Medulla oblongata (tissue), 1 donor: ENCODE results near the gene KRT76.
"Not testable (repeated sequence)": the region's sequence is repeated elsewhere in the genome, so short reads cannot be mapped to it uniquely, and the experiment has no call there.

ENCODE experiments used
- DNase-seq: peaks from one replicate; pipeline ENCODE4 v3.0.0-alpha.2; 2015; ENCODE audit errors: extremely low spot score

Gene KRT76

DNA sequence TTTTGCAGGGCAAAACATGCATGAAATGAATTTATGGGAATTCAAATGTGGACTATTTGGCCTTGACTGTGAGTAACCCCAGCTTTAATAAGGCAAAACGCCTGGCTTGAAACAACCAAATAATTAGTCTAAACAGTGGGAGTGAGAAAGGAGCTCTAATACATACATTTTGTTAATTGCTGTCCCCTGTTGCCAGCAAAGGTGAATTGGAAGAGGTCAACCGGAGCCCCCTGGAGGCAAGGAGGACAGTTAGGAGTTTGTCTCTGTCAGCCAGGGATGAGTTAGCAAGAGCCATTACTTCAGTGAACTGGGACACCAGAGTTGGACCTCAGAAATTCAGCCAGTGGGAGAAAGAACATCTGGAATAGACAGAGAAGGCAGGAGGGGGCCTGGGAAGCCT lies 17.4 kb downstream of the KRT76 start:
- DNase-seq, result no peak

DNA sequence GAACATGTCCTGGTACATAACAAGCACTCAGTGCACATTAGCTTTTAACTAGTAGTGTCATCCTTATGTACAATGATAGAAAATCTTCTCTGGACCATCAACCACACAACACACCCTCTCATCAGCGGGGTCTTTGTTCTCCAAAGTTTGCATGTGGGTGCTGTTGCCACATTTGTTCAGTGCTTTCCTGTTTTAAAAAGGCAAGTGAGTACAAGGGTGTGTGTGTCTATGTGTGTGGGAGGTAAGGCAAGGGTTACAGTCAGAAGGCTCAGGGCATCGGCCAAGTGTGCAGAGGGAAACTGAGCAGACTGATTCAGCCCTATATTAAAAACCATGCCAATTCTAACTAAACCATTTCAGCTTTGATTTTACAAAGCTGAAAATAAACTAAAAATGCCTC lies 17.9 kb downstream of the KRT76 start:
- no peak for DNase-seq

DNA sequence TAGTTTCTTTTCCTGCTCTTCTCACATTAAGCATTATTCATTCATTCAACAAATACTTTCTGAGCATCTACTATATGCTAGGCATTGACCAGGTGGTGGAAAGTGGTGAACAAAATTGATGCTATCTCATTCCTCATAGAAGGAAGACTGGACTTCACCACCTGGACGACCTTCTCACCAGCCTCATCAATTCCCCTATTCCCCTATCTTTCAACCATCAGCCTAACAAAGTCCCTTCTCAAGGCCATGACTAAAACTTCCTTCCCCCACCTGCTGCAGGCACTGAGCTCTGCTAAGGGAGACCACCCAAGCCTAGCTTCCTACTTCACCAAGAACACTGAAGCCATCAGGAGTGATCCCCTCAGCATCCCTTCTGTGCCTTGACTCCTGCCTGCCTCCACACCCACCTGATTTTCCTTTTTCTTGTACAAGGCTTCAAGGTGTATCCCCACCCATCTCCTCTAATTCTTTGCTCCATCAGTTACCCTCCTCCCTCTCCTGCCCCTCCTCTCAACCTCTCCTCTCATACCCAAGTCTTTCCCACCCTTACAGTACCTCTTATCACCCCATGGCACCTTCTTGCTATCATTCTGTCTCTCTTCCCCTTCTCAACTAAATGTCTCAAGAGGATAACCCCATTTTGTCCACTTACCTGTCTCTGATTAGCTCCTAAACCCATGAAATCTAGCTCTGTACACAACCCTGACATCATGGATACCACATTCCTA lies 19.5 kb downstream of the KRT76 start:
- DNase-seq, result no peak

DNA sequence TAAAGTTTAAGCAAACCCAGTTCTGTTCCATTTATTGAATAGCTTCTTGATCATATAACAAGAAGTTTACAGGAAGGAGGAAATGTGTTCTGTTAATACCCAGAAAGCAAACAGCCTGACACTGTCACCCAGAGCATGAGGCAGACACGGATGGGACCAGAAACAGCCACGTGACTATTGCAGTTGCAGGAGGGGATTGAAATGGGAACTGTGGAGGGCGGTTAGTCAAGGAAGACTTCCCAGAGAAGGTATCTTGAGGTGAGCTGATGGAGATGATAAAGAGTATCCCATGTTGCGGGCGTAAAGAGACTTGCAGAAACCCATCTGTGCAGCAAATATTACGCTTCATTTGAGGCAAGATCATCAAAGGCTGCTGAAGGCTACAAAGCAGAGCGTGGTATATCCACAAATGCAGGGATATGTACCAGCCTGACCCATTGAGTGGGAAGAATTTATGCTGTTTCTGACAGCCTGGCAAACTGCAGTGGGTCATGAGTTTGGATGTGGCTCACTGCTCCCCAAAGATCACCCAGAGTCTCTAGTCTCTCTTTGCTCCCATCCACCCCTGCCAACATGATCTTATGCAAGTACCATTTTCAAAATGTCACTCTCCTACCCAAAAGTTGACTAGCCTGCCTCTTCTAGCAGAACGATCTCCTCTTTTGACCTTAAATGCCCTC lies 20.7 kb downstream of the KRT76 start:
- no peak for DNase-seq

DNA sequence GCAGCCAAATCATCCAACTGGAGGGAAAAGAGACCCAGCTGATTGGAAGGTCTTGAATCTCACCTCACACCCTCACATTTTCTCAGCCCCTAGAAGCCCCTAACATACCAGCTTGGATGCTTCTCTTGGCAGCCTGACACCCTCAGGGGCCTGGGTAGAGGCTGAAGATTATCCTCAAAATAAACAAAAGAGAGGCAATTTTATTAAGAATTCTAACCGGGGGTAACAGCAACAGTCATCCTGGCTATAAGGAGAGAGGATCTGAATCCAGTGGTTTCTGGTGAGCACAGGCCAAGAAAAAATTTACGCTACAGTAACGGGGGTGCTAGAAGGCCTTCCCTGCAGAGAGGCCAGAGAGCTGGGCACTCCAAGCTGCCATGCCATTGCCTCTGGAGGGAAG lies 21.6 kb downstream of the KRT76 start:
- DNase-seq, result no peak

DNA sequence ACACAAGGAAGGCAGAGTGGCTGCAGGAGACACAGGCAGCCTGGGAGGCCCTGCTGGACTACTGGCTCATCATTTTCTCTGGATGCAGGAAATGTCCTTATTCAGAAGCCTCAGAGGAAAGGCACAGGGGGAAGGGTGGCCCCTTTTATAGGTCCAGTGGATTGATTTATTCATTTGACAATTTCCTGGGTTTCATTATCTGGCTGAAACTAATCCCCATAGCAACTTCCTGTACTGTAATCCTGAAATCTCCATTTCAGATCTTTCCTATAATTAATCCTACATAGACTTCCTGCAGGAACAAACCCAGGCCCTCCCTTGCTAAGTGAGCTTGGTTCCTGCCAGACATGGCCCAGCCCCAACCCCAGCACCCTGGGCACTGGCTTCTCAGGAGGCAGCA lies 23.0 kb downstream of the KRT76 start:
- DNase-seq, result no peak

DNA sequence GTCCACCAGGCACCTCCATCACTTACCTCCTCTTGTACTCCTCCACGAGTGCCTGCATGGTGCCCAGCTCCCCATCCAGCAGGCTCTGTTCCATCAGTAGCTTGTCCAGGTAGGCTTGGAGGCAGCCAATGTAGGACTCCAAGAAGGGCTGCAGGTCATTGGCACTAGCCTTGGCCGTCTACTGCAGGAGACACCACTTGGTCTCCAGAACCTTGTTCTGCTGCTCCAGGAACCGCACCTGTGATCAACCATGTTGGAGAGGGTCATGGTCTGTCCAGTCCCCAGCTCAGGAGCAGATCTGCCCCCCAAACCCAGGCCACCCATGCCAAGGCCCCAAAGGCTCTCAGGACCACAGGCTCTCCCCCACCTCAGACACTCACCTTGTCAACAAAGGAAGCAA lies 23.9 kb downstream of the KRT76 start:
- DNase-seq, result no peak

DNA sequence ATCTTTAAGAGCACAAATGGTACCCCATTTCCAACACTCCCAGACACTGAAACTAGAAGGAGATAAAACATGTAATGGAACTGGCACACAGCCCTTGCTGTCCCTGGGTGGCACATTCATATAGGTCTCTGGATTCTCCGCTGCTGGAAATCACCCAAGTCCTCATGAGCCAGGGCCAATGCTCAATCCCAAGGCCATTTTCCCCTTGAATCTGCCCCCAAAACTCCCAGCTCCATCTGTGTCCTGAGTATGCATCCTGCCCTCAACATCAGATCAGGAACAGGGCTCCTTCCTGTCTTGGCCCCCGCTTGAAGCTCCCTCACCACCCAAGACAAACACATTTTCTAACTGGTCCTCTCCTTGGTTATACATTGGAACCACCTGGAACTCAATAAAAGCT lies 24.6 kb downstream of the KRT76 start:
- no peak for DNase-seq

DNA sequence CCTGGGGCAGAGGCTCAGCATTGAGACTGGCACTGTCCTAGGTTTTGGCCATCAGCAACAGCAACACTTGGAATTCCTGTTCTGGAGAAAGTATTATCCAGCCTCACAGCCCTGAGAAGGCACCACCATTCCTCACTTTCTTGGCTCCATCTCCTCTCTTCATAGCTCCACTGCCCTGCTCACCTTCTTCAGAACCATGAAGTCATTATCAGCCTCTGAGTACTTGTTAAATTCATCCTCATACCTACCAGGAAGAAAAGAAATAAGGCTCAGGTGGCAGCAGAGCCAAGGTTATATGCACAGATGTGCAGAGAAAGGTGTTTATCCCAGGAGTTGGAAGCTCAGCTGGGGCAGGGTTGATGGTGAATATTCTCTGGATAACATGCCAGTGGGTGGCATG lies 25.4 kb downstream of the KRT76 start:
- no peak for DNase-seq

DNA sequence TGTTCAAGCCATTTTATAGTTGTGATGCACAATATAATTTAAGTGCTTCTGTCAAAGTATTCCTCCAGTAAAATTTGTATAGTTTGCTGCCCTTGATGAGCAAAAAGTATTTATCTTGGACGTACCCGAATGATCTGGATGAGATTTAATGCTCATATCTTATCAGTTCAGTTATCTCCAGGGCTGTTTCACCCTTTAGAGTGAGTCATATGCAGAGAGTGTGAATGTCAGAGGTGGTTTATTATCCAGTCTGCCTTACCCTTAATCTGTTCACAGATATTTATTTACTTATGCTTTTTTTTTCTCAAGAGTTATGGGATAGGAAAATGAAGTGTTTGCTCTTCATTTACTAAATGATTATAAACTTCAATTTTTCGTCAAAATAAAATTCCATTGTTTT lies 26.6 kb downstream of the KRT76 start:
- DNase-seq, result not testable (repeated sequence)

DNA sequence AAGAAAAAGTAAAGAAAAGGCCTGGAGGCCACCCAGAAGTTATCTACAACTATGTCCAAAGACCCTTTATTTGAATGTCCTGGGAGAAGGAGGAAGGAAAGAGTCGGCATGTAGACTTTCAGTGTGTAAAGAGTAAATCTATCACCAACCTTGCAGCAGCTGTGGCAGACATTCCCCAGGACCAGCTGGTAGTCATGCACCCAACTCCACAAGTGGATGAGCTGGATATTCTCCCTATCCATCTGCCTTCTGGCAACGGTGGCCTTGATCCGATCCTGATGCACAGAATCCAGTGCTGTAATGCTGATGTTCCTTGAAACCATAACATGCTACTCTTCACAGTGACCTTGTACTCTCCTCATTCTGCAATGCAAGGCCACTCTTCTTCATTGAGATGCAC lies 27.3 kb downstream of the KRT76 start:
- no peak for DNase-seq

DNA sequence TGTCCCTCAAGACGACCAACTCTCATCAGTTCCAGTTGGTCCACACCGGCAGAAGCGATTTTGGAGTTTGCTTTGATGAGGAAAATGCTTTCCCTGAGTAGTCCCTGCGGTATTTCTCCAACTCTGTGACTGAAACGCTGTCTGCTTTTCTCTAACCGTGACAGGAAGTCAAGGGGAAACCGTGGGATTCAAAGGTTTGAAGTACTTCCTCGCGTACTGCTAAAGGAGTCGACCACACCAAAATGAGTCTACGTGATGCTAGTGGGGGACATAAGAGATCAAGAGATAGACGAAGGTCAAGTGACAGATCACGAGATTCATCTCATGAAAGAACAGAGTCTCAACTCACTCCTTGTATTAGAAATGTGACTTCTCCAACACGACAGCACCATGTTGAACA lies 28.6 kb downstream of the KRT76 start:
- DNase-seq, result no peak

DNA sequence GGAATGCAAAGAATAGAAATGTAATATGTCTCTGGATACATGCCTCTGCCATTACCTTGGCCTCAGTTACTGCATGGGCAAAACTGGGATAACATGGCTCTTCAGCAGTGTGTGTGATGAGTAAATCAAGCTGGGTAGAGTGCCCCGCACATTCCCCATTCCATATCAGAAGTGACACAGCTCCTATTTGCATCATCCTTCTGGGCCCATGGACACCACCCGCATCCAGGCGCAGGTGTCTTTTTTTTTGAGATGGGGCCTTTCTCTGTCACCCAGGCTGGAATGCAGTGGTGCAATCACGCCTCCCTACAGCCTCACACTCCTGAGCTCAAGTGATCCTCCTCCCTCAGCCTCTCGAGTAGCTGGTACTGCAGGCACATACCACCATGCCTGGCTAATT lies 31.6 kb downstream of the KRT76 start:
- DNase-seq, result no peak

DNA sequence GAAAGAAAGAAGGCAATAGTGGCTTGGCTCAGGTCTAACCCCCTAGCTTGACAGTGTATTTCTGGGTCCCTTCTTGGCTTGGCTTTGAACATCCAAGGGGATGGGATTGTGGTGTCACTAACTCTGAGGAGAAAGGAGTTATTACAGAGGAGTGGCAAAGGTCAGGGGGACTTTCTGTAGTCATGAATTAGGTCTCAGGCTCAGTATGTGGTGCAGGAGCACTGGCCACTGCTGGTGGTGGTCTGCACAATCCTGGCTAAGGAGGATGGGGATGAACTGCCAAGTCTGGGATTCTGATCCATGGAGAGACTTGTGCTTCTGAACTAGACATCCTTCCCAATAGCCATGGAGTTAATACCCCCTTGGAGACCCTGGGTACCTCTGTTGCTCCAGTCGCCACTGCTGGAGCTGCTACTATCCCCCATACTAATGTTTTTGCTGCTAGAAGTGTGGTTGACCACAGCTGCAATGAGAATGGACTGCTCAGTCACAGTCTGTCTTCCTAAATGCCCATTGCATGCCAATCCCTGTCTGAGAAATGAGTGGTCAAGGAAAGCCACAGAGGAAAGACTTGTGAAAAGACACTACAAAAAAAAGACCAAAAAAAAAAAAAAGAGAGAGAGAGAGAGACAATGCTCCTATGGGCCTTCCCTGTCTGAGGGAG lies 32.5 kb downstream of the KRT76 start:
- DNase-seq, result no peak

DNA sequence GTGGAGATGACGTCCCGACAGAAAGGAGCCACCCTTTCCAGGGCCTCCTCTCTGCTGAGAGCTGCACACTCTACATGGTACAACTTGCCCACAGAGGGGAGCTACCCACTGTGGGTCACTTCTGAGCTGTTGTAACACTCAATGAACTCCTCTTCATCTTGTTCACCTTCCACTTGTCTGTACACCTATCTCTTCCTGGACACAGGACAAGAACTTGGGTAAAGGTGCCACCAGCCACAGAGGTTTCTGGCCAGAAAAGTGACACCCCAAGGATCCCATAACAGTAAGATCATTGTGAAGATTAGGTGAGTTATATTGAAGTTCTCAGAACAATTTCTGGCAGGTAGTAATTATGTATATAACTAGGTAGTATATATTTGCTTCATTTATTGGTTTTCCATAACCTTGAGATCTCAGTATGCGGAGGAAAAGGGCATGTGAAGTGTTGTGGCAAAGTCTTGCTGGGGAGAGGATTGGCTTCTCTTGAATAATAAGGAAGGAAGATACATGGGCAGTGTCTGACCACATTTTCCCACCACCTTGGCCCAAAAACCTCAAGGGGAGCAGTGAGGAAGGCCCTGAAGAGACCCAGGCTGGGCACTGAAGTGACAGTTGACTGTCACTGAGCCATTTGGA lies 34.2 kb downstream of the KRT76 start:
- no peak for DNase-seq

DNA sequence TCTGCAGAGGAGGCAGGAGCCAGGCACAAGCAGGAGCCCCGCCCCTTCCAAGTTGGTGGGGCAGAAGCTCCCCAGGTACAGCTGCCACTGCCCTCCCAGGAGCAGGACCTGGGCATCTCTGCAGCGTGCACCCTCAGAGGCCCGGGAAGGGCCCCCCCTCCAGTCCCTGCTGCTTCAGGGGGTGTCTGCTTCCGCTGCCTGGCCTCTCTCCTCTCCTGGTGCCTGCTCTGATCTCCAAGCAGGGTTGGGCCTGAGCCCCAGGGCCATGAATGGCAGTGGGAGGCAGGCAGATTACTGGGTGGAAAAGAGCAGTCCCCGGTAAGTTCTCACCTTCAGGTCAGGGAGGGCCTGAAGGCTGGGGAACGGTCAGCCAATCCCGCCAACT lies 35.0 kb downstream of the KRT76 start:
- DNase-seq, result no peak

DNA sequence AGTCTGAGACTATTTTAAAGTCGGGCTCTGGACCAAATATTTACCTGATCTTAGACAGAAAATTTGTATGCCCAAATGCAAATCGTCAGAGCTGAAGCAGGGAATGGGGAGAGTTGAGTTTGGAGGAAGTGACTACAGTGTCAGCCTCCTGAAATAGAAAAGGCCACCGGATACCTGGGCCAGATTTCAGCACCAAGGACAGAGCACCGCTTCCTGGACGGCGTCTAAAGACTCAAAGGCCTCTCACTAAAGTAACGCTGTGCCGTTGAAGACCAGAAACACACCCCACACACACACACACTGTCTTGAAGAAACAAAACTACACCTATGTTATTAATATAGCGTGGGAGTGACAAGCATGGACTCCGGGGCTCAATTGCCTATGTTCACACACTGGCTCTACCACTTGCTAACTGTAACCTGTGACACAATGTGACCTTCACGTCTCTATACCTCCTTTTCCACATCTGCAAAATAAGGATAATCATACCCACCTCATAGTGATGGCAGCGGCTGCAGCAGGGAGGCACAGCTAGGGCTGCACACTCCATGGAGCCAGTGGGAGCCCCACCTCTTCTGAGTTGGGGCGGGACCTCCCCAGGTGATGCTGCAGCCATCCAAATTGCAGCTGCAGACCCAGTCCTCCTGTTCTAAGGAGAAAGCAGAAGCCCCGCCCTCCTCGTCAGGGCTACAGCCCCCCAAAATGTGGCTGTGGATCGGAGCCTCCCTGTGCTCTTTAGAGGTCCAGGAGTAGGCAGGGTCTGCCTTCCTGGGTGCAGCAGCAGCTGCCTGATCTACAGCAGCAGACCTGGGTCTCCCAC lies 35.6 kb downstream of the KRT76 start:
- peak; percentile 11 for DNase-seq

DNA sequence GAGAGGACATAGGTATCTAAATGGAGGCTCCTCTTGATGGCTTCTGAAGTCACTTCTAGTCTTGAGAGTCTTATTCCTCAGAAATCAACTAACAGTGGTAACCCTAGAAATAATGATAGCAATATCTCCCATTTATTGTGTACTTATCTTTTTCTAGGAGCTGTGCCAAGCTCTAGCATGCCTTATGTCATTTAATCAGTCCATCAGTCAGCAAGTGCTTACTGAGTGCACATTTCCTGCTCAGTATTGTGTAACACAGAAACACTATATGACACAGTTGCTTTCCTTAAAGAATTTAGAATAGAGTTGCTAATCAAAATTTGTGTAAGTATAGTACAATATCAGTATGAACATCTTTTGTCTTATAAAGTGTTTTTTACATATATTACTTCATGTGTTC lies 36.6 kb downstream of the KRT76 start:
- no peak for DNase-seq

DNA sequence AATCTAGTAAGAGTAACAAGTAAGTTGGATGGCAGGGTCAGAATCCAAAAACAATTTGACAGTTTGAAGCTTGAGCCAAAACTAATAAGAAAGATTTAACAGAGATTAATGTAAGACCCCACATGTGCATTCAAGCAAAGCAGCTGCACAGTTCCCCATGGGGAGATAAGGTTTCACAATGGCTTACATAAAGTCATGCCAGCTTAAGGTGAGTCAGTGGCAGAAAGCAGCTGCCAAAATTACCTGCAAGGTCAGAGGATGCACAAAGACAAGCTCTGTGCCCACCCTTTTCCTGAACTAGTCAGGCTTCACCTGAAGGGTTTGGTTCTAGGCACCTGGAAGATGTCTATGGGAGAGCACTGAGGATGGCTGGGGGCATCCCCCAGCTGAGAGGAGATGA lies 37.2 kb downstream of the KRT76 start:
- no peak for DNase-seq

DNA sequence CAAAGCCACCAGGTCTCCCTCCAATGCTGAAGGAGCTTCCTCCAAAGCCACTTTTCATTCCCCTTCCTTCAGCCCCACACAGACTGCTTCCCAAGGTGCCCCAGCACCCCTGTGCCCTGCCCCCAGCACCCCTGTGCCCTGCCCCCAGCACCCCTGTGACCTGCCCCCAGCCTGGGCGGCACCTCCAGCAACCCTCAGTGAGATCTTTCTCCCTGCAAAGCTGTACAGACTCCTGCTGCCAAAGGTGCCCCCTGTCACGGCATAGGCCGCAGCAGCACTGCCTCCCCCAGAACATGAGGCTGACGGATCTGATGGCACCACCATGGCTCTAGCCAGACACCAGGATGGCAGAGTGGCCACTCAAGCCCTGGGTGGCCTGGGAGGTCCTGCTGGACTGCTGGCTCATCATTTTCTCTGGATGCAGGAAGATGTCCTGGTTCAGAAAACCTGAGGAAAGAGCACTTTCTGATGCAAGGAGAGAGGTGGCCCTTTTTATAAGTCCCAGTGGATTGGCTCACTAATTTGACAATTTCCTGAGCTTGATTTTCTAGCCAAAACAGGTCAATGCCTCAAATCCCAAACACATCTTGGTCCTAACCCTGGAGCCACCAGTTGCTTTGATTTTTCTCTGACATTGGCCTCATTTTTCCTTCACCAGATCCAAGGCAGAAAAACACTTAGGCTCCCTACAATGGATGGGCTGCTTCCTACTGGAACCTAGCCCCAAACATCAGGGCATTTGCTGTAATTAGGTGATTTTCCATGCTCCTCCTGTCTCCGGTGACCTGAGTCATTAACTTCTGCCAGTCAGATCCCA lies 41.1 kb downstream of the KRT76 start:
- no peak for DNase-seq

DNA sequence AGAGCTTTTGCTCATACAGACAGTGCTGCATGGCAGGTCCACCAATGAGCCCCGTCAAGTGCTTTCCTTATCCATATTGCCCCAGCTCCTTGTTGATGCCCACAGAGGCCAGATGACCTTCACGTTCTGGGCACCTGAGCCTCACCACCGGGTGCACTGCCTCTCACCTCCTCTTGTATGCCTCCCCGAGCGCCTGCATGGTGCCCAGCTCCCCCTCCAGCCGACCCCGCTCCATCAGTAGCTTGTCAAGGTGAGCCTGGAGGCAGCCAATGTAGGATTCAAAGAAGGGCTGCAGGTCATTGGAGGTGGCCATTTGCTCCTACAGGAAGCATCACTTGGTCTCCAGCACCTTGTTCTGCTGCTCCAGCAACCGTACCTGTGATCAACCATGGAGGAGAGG lies 42.0 kb downstream of the KRT76 start:
- no peak for DNase-seq
